Progenitor cell of endocrine pancreas (in vitro differentiated cells): Measurements from ENCODE around the gene LIN7A. TPM values are rescaled to one million over a fixed set of nuclear protein-coding genes. Genes with fewer than 3 reads are reported as not detected.

ENCODE experiments used
- DNase-seq: peaks from one replicate; pipeline ENCODE4 v3.0.0; 2021; ENCODE audit warnings: low spot score; ENCODE audit not compliant: unreplicated experiment
- H3K27ac Mint-ChIP-seq: 2 replicates; pipeline ENCODE4 v1.8.0; 2021; ENCODE audit warnings: mild to moderate bottlenecking, moderate library complexity, mixed read lengths
- H3K27me3 Mint-ChIP-seq: 2 replicates; pipeline ENCODE4 v1.8.0; 2021; ENCODE audit warnings: mixed read lengths
- H3K36me3 Mint-ChIP-seq: 2 replicates; pipeline ENCODE4 v1.8.0; 2022; ENCODE audit warnings: mixed read lengths; ENCODE audit not compliant: insufficient read depth
- H3K4me1 Mint-ChIP-seq: 2 replicates; pipeline ENCODE4 v1.8.0; 2021; ENCODE audit warnings: low read depth, mixed read lengths
- H3K4me3 Mint-ChIP-seq: 2 replicates; pipeline ENCODE4 v1.8.0; 2021; ENCODE audit warnings: low read depth, mild to moderate bottlenecking, moderate library complexity, mixed read lengths
- H3K9me3 Mint-ChIP-seq: 2 replicates; pipeline ENCODE4 v1.8.0; 2021; ENCODE audit warnings: low read depth, mixed read lengths
- total RNA-seq: library from RNA; stranded (reverse); gene quantifications from 2 replicates; pipeline ENCODE4 v1.2.1, GENCODE V29; 2021
- TF ChIP-seq, protein P1 (sequence below): fragments of 200-600 bp; sonication (generic); IDR thresholded peaks from one replicate; pipeline ENCODE4 v1.5.0; 2021; ENCODE audit warnings: antibody characterized with exemption, mild to moderate bottlenecking; ENCODE audit not compliant: unreplicated experiment

LIN7A gene
- total RNA-seq, 1 donor from 2014 or later = 8.2 TPM

DNA sequence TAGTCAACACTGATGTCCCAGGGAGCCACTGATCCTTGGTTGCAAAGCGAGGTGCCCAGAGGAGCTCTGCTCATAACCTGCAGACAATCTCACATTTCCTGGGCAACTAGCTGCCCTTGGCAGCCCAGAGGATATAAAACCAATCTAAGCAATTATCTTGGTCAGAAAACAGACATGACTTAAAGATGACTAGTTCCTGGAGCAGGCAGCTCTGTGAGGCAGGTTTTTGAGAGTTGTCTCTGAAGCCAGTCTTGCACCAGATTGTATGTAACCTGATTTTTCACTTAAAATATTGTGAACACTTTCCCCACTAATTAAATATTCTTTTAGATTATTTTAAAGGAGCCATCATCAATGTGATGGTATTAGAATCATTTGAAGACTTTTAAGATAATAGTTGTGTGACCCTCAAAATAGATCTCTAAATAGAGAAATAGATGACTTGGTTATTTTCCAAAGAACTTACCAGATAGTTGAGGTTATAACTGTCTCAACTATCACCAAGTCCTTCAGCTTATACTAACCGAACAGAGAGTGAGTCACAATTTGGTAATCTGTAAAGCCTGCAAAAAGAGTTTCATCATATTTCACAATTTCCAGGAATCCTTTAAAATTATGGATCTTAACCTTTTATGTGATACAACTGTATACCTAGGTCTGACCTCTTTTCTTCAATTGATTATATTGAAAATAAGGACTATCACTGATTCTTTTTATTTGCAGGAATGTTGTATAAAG, 75.9 kb downstream of the LIN7A start:
- no peak for DNase-seq
- no peaks in the 10 kb centered on the region for H3K9me3 Mint-ChIP-seq
- no peaks in the 10 kb centered on the region for H3K4me1 Mint-ChIP-seq
- H3K27me3 Mint-ChIP-seq = no peaks in the 10 kb centered on the region
- no peak overlapping the region for H3K4me3 Mint-ChIP-seq
- H3K36me3 Mint-ChIP-seq = no peaks in the 10 kb centered on the region
- TF ChIP-seq, protein P1, sequence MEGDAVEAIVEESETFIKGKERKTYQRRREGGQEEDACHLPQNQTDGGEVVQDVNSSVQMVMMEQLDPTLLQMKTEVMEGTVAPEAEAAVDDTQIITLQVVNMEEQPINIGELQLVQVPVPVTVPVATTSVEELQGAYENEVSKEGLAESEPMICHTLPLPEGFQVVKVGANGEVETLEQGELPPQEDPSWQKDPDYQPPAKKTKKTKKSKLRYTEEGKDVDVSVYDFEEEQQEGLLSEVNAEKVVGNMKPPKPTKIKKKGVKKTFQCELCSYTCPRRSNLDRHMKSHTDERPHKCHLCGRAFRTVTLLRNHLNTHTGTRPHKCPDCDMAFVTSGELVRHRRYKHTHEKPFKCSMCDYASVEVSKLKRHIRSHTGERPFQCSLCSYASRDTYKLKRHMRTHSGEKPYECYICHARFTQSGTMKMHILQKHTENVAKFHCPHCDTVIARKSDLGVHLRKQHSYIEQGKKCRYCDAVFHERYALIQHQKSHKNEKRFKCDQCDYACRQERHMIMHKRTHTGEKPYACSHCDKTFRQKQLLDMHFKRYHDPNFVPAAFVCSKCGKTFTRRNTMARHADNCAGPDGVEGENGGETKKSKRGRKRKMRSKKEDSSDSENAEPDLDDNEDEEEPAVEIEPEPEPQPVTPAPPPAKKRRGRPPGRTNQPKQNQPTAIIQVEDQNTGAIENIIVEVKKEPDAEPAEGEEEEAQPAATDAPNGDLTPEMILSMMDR = no peak
- H3K27ac Mint-ChIP-seq = no peak overlapping the region

DNA sequence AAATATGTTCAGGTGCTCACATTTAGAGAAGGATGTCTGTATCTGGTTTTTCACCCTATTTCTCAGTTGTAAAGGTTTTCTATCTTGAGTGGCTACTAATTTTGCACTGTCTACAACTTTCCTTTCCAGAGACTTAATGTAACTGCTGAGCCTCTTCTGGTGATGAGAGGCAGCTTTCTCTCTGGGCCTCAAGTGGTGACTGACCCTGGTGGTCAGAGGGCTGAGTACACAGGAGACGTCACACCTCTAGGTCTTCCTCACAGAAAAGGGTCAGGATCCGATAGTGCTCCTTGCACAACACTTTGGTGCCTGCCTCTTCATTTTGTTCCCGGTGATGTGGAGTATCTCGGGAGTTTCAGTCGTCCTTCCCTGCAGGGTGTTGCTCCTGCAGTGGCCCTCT, 76.8 kb downstream of the LIN7A start:
- Mint-ChIP-seq H3K4me1 (no peaks in the 10 kb centered on the region), H3K4me3 (no peak overlapping the region), H3K9me3 (no peaks in the 10 kb centered on the region), H3K36me3 (no peaks in the 10 kb centered on the region), H3K27me3 (no peaks in the 10 kb centered on the region), H3K27ac (no peak overlapping the region)
- no peak for DNase-seq
- TF ChIP-seq, protein P1 = no peak

GRCh38 chr12:80860206-80860605, 77.5 kb downstream of the LIN7A start:
- H3K4me1 Mint-ChIP-seq = no peaks in the 10 kb centered on the region
- DNase-seq = no peak
- H3K27ac Mint-ChIP-seq = no peak overlapping the region
- no peaks in the 10 kb centered on the region for H3K9me3 Mint-ChIP-seq
- H3K36me3 Mint-ChIP-seq = no peaks in the 10 kb centered on the region
- H3K4me3 Mint-ChIP-seq = no peak overlapping the region
- H3K27me3 Mint-ChIP-seq = no peaks in the 10 kb centered on the region
- TF ChIP-seq, protein P1 = no peak

- Mint-ChIP-seq H3K9me3 (no peaks in the 10 kb centered on the region), H3K36me3 (no peaks in the 10 kb centered on the region), H3K4me3 (no peak overlapping the region), H3K27ac (no peak overlapping the region), H3K4me1 (no peaks in the 10 kb centered on the region), H3K27me3 (no peaks in the 10 kb centered on the region)
- DNase-seq = no peak
- TF ChIP-seq, protein P1 = no peak
Measured at GRCh38 chr12:80858356-80858755, 79.4 kb downstream of the LIN7A start.

- H3K27ac Mint-ChIP-seq = no peak overlapping the region
- H3K27me3 Mint-ChIP-seq = no peaks in the 10 kb centered on the region
- no peaks in the 10 kb centered on the region for H3K36me3 Mint-ChIP-seq
- H3K4me3 Mint-ChIP-seq = no peak overlapping the region
- no peak for DNase-seq
- no peaks in the 10 kb centered on the region for H3K9me3 Mint-ChIP-seq
- TF ChIP-seq, protein P1 = no peak
- H3K4me1 Mint-ChIP-seq = no peaks in the 10 kb centered on the region
Measured at GRCh38 chr12:80857311-80857710, 80.4 kb downstream of the LIN7A start.
